Right forelimb (tissue), 1 donor: Measurements from ENCODE around the gene RARS1.
"Not testable (repeated sequence)": the region's sequence is repeated elsewhere in the genome, so short reads cannot be mapped to it uniquely, and the experiment has no call there.

Source experiments
- DNase-seq: peaks from one replicate; pipeline ENCODE4 v3.0.0-alpha.2; 2018

The RARS1 gene

GRCh38 chr5:168482361-168482760 is 3.9 kb upstream of the RARS1 start:
- DNase-seq, result no peak

DNA sequence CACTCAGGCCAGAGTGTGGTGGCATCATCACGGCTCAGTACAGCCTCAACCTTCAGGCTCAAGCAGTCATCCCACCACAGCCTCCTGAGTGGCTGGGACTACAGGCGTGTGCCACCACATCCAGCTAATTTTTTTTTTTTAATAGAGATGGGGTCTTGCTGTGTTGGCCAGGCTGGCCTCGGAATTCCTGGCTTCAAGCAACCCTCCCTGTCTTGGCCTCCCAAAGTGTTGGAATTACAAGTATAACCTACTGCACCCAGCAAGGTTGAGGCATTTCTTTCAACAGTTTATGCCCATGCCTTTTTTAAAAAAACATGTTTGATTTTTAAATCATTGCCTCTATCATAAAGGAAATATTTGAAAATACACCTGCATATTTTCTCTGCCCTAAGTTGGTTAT is 2.8 kb downstream of the RARS1 start:
- DNase-seq, result no peak

- no peak for DNase-seq
Measured at GRCh38 chr5:168494057-168494555, 7.8 kb downstream of the RARS1 start.

DNA sequence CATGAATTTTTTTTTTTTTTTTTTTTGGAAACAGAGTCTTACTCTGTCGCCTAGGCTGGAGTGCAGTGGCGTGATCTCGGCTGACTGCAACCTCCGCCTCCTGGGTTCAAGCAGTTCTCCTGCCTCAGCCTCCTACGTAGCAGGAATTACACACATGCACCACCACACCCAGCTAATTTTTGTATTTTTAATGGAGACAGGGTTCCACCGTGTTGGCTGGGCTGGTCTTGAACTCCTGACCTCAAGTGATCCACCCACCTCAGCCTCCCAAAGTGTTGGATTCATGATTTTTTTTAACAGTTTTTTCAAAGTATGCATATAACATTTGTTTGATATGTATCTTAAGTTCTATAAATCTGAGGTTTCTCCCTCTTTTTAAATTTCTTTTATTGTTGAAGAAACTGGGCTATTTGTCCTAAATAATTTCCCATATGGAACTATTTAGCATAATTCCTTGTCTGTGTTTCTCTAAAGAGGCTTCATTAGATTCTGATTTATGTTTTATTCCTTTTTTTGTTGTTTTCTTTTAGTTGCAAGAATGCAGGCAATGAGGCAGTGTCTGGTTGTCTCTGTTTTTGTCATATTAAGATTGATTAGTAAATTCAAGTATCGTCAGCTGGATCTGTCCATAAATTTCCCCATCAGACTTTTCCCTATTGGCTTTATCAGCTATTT is 16.4 kb downstream of the RARS1 start:
- no peak for DNase-seq

DNA sequence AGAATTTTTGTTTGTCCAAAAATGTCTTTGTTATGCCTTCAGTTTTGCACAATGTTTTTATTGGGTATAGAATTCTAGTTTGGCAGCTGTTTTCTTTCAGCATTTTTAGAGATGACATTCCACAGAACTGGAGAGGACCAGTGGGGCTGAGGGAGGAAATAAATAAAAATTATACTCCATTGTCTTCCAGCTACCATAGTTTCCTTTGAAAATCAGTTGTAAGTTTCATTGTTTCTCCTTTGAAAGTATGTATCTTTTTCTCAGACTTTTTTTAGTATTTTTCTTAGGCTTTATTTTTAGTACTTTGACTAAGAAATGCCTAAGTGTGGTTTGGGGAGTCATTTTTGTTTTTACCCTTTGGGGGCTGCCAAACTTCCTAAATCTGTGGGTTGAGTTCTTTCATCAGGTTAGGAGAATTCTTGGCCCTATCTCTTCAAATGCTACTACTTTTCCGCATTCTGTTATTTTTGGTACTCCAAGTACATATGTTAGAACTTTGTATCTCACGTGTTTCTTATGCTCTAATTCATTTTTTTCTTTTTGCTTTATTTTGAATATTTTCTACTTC is 27.7 kb downstream of the RARS1 start:
- no peak for DNase-seq

DNA sequence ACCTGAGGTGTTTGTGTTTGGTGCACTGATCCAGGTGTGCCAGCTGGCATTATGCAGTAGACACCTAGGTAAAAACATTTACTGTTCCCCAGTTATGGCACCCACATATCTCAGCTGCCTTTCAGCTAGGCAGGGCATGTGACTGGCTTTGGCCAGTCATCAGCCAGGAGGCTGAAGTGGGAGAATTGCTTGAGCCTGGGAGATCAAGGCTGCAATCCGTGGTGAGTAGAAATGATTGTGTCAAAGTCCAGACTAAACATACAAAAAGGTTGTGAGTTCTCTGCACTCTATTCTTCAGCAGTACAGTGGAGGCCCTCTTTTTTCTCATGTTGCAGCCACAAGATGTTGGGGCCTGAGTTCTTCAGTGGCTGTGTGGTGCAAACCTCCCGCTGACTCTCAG is 39.6 kb downstream of the RARS1 start:
- DNase-seq, result no peak

DNA sequence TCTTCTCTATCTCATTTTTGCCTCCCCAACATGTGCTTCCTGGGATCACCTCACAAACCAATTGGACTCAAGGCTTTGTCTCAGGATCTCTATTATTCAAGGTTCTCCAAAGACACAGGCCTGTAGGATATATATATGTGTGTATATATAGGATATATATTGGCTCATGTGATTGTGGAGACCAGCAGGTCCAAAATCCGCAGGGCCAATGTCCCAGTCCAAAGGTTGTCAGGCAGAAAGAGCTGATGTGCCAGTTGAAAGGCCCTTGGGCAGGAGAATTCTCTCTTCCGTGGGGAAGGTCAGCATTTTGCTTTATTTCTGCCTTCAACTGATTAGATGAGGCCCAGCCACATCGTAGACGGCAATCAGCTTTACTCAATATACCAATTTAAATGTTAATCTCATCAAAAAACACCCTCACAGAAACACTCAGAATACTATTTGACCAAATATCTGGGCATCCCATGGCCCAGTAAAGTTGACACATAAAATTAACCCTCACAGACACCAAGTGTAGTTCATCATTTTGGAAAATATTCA is 41.6 kb downstream of the RARS1 start:
- no peak for DNase-seq

DNA sequence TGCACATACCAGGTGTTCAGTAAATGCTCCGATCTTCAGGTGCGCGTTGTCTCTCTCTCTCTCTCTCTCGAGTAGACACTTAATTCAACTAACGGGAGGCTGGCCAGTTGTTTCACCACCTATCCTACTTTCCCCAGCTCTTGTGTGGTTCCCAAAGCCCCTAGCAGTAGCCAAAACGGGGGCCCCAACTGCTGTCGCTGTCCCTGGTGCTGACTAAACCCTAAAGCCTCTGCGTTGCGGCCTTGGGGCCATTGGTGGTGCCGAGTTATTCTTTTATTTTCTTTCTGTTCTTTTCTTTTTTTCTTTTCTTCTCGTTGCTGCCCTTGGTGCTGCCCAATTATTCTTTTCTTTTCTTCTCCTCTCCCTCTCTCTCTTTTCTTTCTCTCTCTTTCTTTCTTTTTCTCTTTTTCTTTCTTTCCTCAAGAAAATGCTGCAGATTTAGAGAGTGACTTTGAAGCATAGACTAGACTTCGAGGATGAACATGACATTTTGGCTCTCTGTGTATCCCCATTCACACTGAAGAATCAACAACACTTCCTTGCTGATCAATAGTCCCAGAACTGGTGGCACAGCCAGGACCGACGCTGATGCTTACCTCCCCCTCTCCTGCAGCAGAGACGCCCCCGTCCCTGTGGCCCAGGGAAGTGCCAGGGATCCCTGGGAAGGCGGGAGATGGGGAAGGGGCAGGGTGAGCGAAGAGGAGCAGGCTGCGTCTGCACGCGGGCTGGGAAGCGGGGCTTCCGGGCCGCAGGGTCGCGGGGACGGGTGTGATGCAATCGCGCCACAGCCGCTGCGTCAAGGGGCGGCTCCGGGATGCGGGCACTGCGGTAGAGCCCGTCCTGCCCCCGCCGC is 42.5 kb downstream of the RARS1 start, which contains the start of gene FBLL1:
TSS of gene FBLL1 (plus strand) at position 785 of the 853 bp plus-strand sequence. CDS start 200 bp downstream, outside the sequence.
- peak; percentile 75 for DNase-seq

GRCh38 chr5:168529374-168530234 is 43.3 kb downstream of the RARS1 start:
- DNase-seq, result no peak

DNA sequence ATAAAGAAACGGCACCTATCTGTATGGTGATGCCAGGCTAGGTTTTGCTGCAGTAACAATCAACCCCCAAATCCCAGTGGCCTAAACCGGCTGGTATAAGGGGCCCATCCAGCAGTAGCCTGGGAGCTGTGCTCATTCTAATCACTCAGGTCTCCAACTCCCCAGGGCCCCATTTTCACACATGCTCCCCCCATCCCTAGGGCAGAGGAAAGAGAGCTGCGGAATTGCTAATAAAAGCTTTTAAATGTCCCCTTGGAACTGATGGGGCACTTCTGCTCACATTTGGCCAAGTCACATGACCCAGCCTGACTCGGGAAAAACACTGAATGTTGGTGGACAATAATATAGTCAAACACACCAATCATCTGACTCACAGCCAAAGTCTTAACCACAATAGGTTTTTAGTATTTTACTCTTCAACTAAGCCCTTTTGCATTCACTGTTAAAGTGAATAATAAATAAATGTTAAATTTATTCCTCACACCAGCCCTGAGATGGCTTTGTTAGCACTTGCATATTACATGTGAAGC is 44.4 kb downstream of the RARS1 start:
- DNase-seq, result no peak

DNA sequence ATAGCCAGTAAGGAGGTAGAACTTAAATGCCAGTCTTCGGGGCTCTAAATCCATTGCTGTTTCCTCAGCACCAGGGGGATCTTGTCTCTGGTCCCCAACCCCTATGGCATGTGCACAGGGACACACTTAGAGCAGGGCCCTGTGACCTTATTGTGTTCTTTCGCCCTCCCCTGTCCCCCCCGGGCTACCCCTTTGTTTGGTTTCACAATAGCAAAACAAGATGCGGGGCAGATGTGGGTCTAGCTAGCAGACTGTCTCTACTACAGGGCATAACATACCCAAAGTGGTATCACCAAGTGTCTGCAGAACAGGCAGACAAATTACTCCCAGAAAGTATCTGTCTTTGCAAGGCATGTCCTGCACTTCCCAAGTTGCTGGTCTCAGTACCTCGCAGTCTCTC is 44.9 kb downstream of the RARS1 start:
- no peak for DNase-seq

DNA sequence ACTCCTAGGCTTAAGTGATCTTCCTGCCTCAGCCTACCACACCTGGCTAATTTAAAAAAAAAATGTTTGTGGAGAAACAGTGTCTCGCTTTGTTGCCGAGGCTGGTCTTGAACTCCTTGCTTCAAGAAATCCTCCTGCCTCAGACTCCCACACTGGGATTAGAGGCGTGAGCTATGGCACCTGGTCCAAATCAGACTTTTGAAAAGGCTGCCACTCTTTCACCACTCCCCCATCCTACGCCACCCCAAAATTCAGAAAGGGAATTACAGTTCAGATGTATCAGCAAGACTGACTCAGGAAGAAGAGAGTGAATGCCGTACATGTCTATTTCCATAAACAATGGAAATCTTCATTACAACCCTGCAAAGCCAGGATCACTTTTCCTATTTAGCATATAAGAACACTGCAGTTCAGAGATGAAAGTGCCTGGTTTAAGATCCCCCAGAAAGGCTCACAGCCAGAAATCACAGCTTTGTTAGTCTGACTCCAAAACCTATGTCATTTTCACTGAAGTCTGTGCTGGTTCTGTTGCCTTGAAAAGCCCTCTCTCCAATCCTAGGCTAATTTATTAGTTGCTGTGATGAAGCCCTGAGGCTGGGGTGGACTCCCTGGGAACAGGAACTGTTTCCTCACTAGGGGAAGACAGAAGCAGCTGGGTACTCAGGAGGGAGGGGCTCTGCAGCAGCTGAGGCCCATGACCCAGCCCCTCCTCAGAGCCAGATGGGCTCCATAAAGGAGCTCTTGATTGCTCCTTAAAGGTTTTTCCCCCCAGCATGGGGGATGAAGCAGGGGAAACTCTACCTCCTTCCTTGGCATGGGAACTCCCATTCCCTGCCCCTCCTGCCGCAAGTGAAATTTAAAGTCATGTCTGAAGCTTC is 46.0 kb downstream of the RARS1 start:
- DNase-seq, result no peak

DNA sequence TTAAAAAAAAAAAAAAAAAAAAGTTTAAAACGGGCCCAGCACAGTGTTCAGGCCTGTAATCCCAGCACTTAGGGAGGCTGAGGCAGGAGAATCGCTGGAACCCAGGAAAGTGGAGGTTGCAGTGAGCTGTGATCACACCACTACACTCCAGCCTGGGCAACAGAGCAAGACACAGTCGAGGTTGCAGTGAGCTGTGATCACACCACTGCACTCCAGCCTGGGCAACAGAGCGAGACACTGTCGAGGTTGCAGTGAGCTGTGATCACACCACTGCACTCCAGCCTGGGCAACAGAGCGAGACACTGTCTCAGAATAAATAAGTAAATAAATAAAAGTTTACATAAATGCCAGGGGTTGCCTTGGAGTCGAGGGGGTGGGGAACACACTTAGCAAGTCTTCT is 48.1 kb downstream of the RARS1 start:
- DNase-seq, result not testable (repeated sequence)

DNA sequence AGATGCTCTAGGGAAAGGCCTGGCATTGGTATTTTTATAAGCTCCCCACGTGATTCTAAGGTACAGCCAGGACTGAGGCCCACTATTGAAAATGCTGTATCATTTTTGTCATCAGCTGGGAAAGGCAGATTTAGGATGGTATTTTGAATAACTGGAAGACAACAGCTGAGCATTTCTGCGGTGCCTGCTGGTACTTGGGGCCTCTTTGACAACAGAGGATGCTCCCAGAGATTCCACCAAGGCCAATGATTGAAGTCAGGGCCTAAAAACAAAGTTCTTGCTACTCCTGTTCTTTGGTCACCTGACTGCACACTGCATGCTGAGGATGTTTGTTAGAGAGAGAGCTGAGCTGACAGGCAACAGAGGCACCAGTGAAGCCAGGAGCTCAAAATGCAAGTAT is 50.9 kb downstream of the RARS1 start:
- no peak for DNase-seq

DNA sequence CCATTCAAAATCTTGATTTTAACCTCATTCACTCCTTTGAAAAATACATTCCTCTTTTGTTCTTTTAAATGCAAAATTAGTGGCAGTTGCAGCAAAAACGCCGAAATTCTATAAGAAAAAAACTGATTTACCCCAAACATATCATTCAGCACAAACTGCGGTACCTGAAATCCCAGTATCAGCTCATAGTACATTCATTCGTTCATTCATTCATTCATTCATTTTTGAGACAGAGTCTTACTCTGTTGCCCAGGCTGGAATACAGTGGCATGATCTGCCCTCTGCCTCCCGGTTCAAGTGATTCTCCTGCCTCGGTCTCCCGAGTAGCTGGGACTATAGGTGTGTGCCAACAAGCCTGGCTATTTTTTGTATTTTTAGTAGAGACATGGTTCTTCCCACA is 63.3 kb downstream of the RARS1 start:
- DNase-seq, result no peak

GRCh38 chr5:168550656-168551055 is 64.4 kb downstream of the RARS1 start:
- DNase-seq, result no peak

DNA sequence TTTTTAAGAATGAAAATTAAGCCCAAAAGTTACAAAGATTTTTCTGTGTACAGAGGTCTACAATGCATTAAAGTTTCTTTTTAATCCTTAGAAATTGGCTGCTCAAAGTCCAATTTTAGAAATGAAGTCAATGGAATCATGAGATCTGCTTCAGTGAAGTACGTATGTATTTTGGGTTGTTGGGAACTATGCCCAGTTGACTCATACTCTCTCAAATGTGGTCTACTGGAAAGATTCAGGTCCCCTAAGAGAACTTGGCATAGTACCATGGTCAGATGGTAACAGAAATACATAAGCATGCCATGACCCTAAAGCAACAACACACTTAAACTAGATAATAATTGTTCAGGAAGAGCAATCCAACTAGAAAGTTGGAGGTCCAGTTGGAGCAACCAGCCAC is 65.9 kb downstream of the RARS1 start:
- no peak for DNase-seq

- DNase-seq, result no peak
Measured at GRCh38 chr5:168553377-168554130, 67.3 kb downstream of the RARS1 start.

- DNase-seq, result no peak
Measured at GRCh38 chr5:168557389-168557788, 71.1 kb downstream of the RARS1 start.

- DNase-seq, result no peak
Measured at GRCh38 chr5:168562279-168562678, 76.0 kb downstream of the RARS1 start.
